ENCODE results near the gene AIG1.
"Not testable (repeated sequence)": the region's sequence is repeated elsewhere in the genome, so short reads cannot be mapped to it uniquely, and the experiment has no call there.

AIG1 gene

DNA sequence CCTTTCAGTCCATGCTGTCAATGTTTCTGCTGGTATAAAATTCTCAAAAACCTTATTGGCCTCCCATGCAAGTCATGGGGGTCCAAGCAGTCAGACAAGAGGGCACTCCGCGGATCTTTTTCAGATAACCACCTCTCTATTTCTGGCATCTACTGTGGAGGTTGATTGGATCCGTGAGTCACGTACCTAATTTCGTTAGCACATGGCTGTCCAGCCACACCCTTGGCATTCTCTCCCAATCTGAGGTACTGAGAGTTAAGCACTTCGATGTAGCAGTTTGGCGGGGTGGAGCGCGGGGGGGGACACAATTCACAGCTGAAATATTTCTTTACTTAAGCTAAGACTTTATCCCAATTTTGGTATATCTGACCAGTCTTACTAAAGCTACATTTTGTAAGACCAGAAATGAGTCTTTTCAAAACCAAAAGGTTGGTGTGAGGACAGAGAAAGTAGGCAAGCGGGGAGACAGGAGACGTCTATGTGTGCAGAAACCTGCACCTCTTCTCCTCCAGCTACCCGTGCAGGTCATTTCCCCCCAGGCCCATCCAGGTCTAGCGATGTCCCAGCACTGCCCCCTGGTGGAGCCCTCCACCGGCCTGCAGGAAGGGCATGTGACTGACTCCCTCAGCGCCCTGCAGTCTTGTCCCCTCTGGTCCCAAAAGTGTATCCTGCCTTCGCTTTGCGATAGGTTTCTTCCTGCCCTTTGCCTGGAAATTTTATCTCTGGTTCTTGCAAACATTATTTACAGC, 276.7 kb downstream of the AIG1 start:
- no peaks in the 10 kb centered on the region for H3K79me2 ChIP-seq (ENCODE audit: insufficient read depth, low read length)
- no peaks in the 10 kb centered on the region for H3K4me1 ChIP-seq (ENCODE audit: insufficient read depth, low read length)
- H3K4me2 ChIP-seq (ENCODE audit: insufficient read depth, low read length) = no peak overlapping the region
- no peaks in the 10 kb centered on the region for H3K27me3 ChIP-seq (ENCODE audit: insufficient read depth, low read length, poor library complexity)
- H2AFZ ChIP-seq (ENCODE audit: low read depth, low read length) = no peak overlapping the region
- H4K20me1 ChIP-seq (ENCODE audit: insufficient read depth, low read length) = no peaks in the 10 kb centered on the region
- H3K36me3 ChIP-seq (ENCODE audit: insufficient read depth, low read length) = no peaks in the 10 kb centered on the region
- DNase-seq (peak; percentile 57), ATAC-seq (ENCODE audit: insufficient read depth, low read depth) (peak; percentile 78; the same call in 2 of the 3 replicates)
- no peaks in the 10 kb centered on the region for H3K9me3 ChIP-seq (ENCODE audit: insufficient read depth, low read length, severe bottlenecking)
- H3K9ac ChIP-seq (ENCODE audit: low read depth, low read length) = no peak overlapping the region
- TF ChIP-seq, protein P1, sequence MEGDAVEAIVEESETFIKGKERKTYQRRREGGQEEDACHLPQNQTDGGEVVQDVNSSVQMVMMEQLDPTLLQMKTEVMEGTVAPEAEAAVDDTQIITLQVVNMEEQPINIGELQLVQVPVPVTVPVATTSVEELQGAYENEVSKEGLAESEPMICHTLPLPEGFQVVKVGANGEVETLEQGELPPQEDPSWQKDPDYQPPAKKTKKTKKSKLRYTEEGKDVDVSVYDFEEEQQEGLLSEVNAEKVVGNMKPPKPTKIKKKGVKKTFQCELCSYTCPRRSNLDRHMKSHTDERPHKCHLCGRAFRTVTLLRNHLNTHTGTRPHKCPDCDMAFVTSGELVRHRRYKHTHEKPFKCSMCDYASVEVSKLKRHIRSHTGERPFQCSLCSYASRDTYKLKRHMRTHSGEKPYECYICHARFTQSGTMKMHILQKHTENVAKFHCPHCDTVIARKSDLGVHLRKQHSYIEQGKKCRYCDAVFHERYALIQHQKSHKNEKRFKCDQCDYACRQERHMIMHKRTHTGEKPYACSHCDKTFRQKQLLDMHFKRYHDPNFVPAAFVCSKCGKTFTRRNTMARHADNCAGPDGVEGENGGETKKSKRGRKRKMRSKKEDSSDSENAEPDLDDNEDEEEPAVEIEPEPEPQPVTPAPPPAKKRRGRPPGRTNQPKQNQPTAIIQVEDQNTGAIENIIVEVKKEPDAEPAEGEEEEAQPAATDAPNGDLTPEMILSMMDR (IDR thresholded peaks at IDR 0.05; ENCODE audit: borderline replicate concordance, extremely low read depth, low read length, poor library complexity, severe bottlenecking) = peak; percentile 70
- TF ChIP-seq EZH2 (IDR thresholded peaks at IDR 0.05; ENCODE audit: borderline replicate concordance, low read depth, low read length, severe bottlenecking) = no peak
- H3K27ac ChIP-seq (ENCODE audit: low read length) = no peak overlapping the region
- no peak overlapping the region for H3K4me3 ChIP-seq (ENCODE audit: low read depth in 1 of 2, low read length in 2 of 2)

GRCh38 chr6:143339223-143339622, 278.5 kb downstream of the AIG1 start:
- TF ChIP-seq, protein P1 (IDR thresholded peaks at IDR 0.05; ENCODE audit: borderline replicate concordance, extremely low read depth, low read length, poor library complexity, severe bottlenecking) = no peak
- no peak for TF ChIP-seq EZH2 (IDR thresholded peaks at IDR 0.05; ENCODE audit: borderline replicate concordance, low read depth, low read length, severe bottlenecking)
- Histone ChIP-seq H3K27ac (ENCODE audit: low read length) (no peak overlapping the region), H3K36me3 (ENCODE audit: insufficient read depth, low read length) (no peaks in the 10 kb centered on the region), H3K9me3 (ENCODE audit: insufficient read depth, low read length, severe bottlenecking) (no peaks in the 10 kb centered on the region), H4K20me1 (ENCODE audit: insufficient read depth, low read length) (no peaks in the 10 kb centered on the region), H3K27me3 (ENCODE audit: insufficient read depth, low read length, poor library complexity) (no peaks in the 10 kb centered on the region), H3K9ac (ENCODE audit: low read depth, low read length) (no peak overlapping the region), H3K4me2 (ENCODE audit: insufficient read depth, low read length) (no peak overlapping the region), H3K79me2 (ENCODE audit: insufficient read depth, low read length) (no peaks in the 10 kb centered on the region), H3K4me1 (ENCODE audit: insufficient read depth, low read length) (no peaks in the 10 kb centered on the region), H2AFZ (ENCODE audit: low read depth, low read length) (no peak overlapping the region), H3K4me3 (ENCODE audit: low read depth in 1 of 2, low read length in 2 of 2) (no peak overlapping the region)
- no peak for DNase-seq
- ATAC-seq (ENCODE audit: insufficient read depth, low read depth) = no peak

GRCh38 chr6:143345477-143345876, 284.8 kb downstream of the AIG1 start:
- not testable (repeated sequence) for H3K4me3 ChIP-seq (ENCODE audit: low read depth in 1 of 2, low read length in 2 of 2)

DNA sequence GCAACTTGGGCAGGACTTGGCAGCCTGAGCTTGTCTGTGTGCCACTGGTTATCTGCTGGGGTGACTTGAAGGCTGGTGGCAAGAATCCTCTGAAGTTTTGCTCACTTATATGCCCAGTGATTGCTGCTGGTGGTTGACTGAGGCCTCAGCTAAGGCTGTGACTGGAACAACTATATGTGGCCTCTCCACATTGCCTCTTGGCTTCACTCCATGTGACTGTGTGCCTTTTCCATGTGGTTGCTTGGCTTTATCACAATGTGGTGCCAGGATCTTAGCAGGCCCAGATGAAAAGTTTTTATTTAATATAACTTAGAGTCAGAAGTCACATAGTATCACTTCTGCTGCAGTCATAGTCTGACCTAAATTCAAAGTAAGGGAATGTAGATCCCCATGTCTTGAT, 285.3 kb downstream of the AIG1 start:
- TF ChIP-seq, protein P1 (IDR thresholded peaks at IDR 0.05; ENCODE audit: borderline replicate concordance, extremely low read depth, low read length, poor library complexity, severe bottlenecking) = no peak
- Histone ChIP-seq H3K36me3 (ENCODE audit: insufficient read depth, low read length) (no peaks in the 10 kb centered on the region), H3K9ac (ENCODE audit: low read depth, low read length) (no peak overlapping the region), H3K4me2 (ENCODE audit: insufficient read depth, low read length) (no peak overlapping the region), H3K79me2 (ENCODE audit: insufficient read depth, low read length) (no peaks in the 10 kb centered on the region), H3K9me3 (ENCODE audit: insufficient read depth, low read length, severe bottlenecking) (no peaks in the 10 kb centered on the region), H3K27ac (ENCODE audit: low read length) (no peak overlapping the region), H3K27me3 (ENCODE audit: insufficient read depth, low read length, poor library complexity) (no peaks in the 10 kb centered on the region), H4K20me1 (ENCODE audit: insufficient read depth, low read length) (no peaks in the 10 kb centered on the region), H3K4me1 (ENCODE audit: insufficient read depth, low read length) (no peaks in the 10 kb centered on the region), H2AFZ (ENCODE audit: low read depth, low read length) (no peak overlapping the region), H3K4me3 (ENCODE audit: low read depth in 1 of 2, low read length in 2 of 2) (no peak overlapping the region)
- DNase-seq (no peak), ATAC-seq (ENCODE audit: insufficient read depth, low read depth) (no peak)

More at GRCh38 chr6:143345477-143345876, 284.8 kb downstream of the AIG1 start:
- H4K20me1 ChIP-seq (ENCODE audit: insufficient read depth, low read length); H3K27ac ChIP-seq (ENCODE audit: low read length); H3K27me3 ChIP-seq (ENCODE audit: insufficient read depth, low read length, poor library complexity); H3K9ac ChIP-seq (ENCODE audit: low read depth, low read length); H3K79me2 ChIP-seq (ENCODE audit: insufficient read depth, low read length); DNase-seq; H3K9me3 ChIP-seq (ENCODE audit: insufficient read depth, low read length, severe bottlenecking); ATAC-seq (ENCODE audit: insufficient read depth, low read depth); H2AFZ ChIP-seq (ENCODE audit: low read depth, low read length); H3K4me1 ChIP-seq (ENCODE audit: insufficient read depth, low read length); H3K4me2 ChIP-seq (ENCODE audit: insufficient read depth, low read length); H3K36me3 ChIP-seq (ENCODE audit: insufficient read depth, low read length): not testable (repeated sequence)
